Caco-2 (cell line): Measurements from ENCODE around the gene GAS7. TPM values are rescaled to one million over a fixed set of nuclear protein-coding genes. Genes with fewer than 3 reads are reported as not detected.

Source experiments
- BruUV-seq: library from RNA; stranded (reverse); fragments of 400-500 nt; replicated peaks from 2 replicates; lab custom pipeline; 2021; lab: Mats Ljungman, UMichigan
- CTCF ChIA-PET: fragments of 300-600 bp; sonication (Branson Sonifier 250); formaldehyde crosslinking; loops from one replicate; lab custom pipeline; 2022; ENCODE audit warnings: antibody characterized with exemption; lab: Charles Lee
- POLR2A ChIA-PET: fragments of 300-600 bp; sonication (Branson Sonifier 250); formaldehyde crosslinking; loops from one replicate; lab custom pipeline; 2022; ENCODE audit warnings: antibody characterized with exemption; lab: Charles Lee
- DNase-seq, 2 experiments: peaks; one replicate each; pipeline versions ENCODE4 v3.0.0 to v3.0.0-alpha.2; 2020 to 2022
- H3K27me3 ChIP-seq: replicated peaks from 2 replicates; pipeline ENCODE4 v1.6.0; 2011; ENCODE audit warnings: low read length; ENCODE audit not compliant: control insufficient read depth, insufficient read depth
- H3K36me3 ChIP-seq: 2 replicates; pipeline ENCODE4 v1.5.1; 2011; ENCODE audit warnings: low read length; ENCODE audit not compliant: control insufficient read depth, insufficient read depth
- H3K4me1 ChIP-seq: fragments of 250-450 bp; sonication (Bioruptor Pico); 2 replicates; pipeline ENCODE4 v1.5.1; 2020; ENCODE audit warnings: mild to moderate bottlenecking
- H3K4me3 ChIP-seq: 2 replicates; pipeline ENCODE4 v1.5.1; 2011; ENCODE audit warnings: low read depth, mild to moderate bottlenecking, control low read depth, low read length
- H3K9me3 ChIP-seq: fragments of 250-450 bp; sonication (Bioruptor Pico); 2 replicates; pipeline ENCODE4 v1.5.1; 2020; ENCODE audit warnings: mild to moderate bottlenecking, moderate library complexity
- H3K27ac Mint-ChIP-seq: one replicate; pipeline ENCODE4 v1.8.0; 2022; ENCODE audit warnings: mixed read lengths; ENCODE audit not compliant: unreplicated experiment
- H3K27me3 Mint-ChIP-seq: one replicate; pipeline ENCODE4 v1.8.0; 2022; ENCODE audit warnings: mixed read lengths; ENCODE audit not compliant: insufficient read depth, unreplicated experiment
- H3K36me3 Mint-ChIP-seq: one replicate; pipeline ENCODE4 v1.8.0; 2022; ENCODE audit warnings: mild to moderate bottlenecking, mixed read lengths; ENCODE audit not compliant: insufficient read depth, unreplicated experiment
- H3K4me1 Mint-ChIP-seq: one replicate; pipeline ENCODE4 v1.8.0; 2022; ENCODE audit warnings: low read depth, mixed read lengths; ENCODE audit not compliant: unreplicated experiment
- H3K4me3 Mint-ChIP-seq: one replicate; pipeline ENCODE4 v1.8.0; 2022; ENCODE audit warnings: mild to moderate bottlenecking, moderate library complexity, mixed read lengths; ENCODE audit not compliant: unreplicated experiment
- H3K9me3 Mint-ChIP-seq: one replicate; pipeline ENCODE4 v1.8.0; 2022; ENCODE audit warnings: mixed read lengths; ENCODE audit not compliant: unreplicated experiment
- intact Hi-C: fragments of 100-400 bp; cut with micrococcal nuclease; formaldehyde crosslinking; loops from one replicate; pipeline ENCODE4 v1.10.0; 2022; ENCODE audit not compliant: unreplicated experiment
- total RNA-seq: library from RNA; stranded (reverse); gene quantifications from 2 replicates; pipeline ENCODE4 v1.2.3, GENCODE V29; 2022
- TF ChIP-seq, protein P1 (sequence below), 2 experiments: fragments of 200-600 bp in 1 of 2; IDR thresholded peaks; 1 replicate in 1 of 2; 2 replicates in 1 of 2; pipeline versions ENCODE4 v1.5.1 to v1.8.0; 2011 to 2022; ENCODE audit warnings: antibody characterized with exemption in 1 of 2, control low read depth in 1 of 2, inconsistent platforms in 1 of 2, low read depth in 1 of 2, low read length in 1 of 2, mild to moderate bottlenecking in 1 of 2, moderate library complexity in 1 of 2; ENCODE audit not compliant: insufficient read depth in 1 of 2, severe bottlenecking in 1 of 2, unreplicated experiment in 1 of 2

GAS7 gene
- total RNA-seq, 1 experiment from 2014 or later, result 0.34 TPM

DNA sequence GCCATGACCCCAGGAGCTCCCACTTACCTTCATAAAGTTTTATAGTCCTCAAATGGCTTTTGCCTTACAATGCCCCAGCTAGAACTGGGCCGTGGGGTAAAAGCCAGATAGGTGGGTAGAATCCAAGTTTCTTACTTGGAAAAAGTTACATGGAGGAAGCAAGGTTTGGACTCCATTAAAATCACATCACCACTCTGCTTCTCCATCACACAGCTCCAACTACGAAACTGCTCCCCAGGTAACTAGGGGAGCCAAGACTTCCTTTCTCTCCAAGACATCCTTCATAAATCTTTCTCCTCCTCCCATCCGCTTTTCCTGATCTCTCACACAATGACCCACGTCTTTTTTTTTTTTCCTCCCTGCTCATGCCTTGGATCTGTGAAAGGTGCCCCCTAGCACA lies 162.5 kb downstream of the GAS7 start:
- Mint-ChIP-seq H3K4me3 (no peak overlapping the region), H3K9me3 (no peaks in the 10 kb centered on the region), H3K4me1 (no peaks in the 10 kb centered on the region), H3K27me3 (no peaks in the 10 kb centered on the region), H3K27ac (no peak overlapping the region), H3K36me3 (no peaks in the 10 kb centered on the region)
- TF ChIP-seq, protein P1, sequence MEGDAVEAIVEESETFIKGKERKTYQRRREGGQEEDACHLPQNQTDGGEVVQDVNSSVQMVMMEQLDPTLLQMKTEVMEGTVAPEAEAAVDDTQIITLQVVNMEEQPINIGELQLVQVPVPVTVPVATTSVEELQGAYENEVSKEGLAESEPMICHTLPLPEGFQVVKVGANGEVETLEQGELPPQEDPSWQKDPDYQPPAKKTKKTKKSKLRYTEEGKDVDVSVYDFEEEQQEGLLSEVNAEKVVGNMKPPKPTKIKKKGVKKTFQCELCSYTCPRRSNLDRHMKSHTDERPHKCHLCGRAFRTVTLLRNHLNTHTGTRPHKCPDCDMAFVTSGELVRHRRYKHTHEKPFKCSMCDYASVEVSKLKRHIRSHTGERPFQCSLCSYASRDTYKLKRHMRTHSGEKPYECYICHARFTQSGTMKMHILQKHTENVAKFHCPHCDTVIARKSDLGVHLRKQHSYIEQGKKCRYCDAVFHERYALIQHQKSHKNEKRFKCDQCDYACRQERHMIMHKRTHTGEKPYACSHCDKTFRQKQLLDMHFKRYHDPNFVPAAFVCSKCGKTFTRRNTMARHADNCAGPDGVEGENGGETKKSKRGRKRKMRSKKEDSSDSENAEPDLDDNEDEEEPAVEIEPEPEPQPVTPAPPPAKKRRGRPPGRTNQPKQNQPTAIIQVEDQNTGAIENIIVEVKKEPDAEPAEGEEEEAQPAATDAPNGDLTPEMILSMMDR (IDR thresholded peaks at IDR 0.05; ENCODE audit: insufficient read depth in 1 of 2, low read depth in 1 of 2, low read length in 1 of 2, severe bottlenecking in 1 of 2, unreplicated experiment in 1 of 2), result no peak
- Histone ChIP-seq H3K4me3 (no peak overlapping the region), H3K9me3 (no peaks in the 10 kb centered on the region), H3K36me3 (no peaks in the 10 kb centered on the region), H3K27me3 (no peaks in the 10 kb centered on the region), H3K4me1 (no peaks in the 10 kb centered on the region)
- BruUV-seq, result no TSS peak
- intact Hi-C loops, result no loop called here
- ChIA-PET POLR2A (no interaction called here), CTCF (no interaction called here)
- no peak for DNase-seq

DNA sequence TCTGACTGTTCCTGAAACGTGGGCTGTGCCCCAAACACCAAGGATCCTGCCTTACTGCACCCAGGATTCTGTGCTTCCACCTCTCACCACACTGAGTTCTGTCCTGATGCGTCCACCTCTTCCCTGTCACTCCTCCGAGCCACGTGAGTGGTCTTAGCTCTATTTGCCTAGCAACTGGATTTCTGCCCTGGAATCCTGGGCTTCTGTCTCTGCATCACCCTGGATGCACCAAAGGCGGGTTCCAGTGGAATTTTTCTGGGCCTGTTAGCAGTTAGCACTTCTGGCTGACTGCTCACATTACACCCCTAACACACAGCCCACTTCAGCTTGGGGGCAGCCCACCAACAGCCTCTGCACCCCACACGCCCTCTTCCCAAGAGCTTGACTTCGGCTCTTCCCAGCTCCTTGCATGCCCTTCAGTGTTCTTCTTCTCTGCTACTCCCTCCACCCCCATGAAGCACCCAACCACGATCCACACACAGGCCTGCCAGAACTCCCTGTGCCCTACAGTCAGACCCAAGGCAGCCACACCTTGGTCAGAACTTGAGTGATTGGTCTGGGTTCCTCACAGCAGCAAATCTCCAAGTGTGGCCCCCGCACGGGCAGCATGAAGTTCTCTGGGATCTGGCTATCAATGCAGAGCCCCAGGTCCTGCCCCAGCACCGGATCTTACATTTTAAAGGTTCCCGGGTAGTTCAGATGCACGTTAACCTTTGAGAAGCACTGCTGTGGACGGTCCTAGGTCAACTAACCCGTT lies 163.5 kb downstream of the GAS7 start:
- TF ChIP-seq, protein P1 (IDR thresholded peaks at IDR 0.05; ENCODE audit: insufficient read depth in 1 of 2, low read depth in 1 of 2, low read length in 1 of 2, severe bottlenecking in 1 of 2, unreplicated experiment in 1 of 2), result no peak
- Mint-ChIP-seq H3K27ac (no peak overlapping the region), H3K9me3 (no peaks in the 10 kb centered on the region), H3K27me3 (no peaks in the 10 kb centered on the region), H3K4me3 (no peak overlapping the region), H3K36me3 (no peaks in the 10 kb centered on the region), H3K4me1 (no peaks in the 10 kb centered on the region)
- no peaks in the 10 kb centered on the region for H3K36me3 ChIP-seq
- no TSS peak for BruUV-seq
- no peaks in the 10 kb centered on the region for H3K4me1 ChIP-seq
- ChIA-PET CTCF (no interaction called here), POLR2A (no interaction called here)
- intact Hi-C loops, result no loop called here
- DNase-seq, result no peak
- no peak overlapping the region for H3K4me3 ChIP-seq
- no peaks in the 10 kb centered on the region for H3K9me3 ChIP-seq
- H3K27me3 ChIP-seq, result no peaks in the 10 kb centered on the region

DNA sequence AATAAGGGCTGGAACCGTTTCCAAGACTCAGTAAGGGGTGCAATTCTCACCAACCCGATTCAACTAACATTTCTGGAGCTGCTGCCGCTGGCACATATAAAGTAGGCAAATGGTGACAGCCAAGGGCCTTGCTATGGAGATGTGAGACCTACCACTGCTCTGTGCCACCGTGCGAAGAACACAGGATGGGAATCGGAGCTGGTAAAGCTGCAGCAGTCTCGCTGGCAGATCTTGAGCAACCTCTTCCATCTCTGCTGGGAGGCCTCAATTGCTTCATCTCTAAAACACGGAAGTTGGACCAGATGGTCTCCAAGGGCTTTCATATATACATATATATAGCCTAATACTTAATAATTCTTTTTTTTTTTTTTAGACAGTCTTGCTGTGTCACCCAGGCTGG lies 164.4 kb downstream of the GAS7 start:
- no peaks in the 10 kb centered on the region for H3K27me3 ChIP-seq
- no peak for DNase-seq
- H3K4me1 Mint-ChIP-seq, result no peaks in the 10 kb centered on the region
- H3K36me3 ChIP-seq, result no peaks in the 10 kb centered on the region
- H3K4me3 Mint-ChIP-seq, result no peak overlapping the region
- POLR2A ChIA-PET, result no interaction called here
- H3K9me3 ChIP-seq, result no peaks in the 10 kb centered on the region
- no TSS peak for BruUV-seq
- H3K4me3 ChIP-seq, result no peak overlapping the region
- H3K9me3 Mint-ChIP-seq, result no peaks in the 10 kb centered on the region
- intact Hi-C loops, result no loop called here
- TF ChIP-seq, protein P1 (IDR thresholded peaks at IDR 0.05; ENCODE audit: insufficient read depth in 1 of 2, low read depth in 1 of 2, low read length in 1 of 2, severe bottlenecking in 1 of 2, unreplicated experiment in 1 of 2), result no peak
- H3K27ac Mint-ChIP-seq, result no peak overlapping the region
- no peaks in the 10 kb centered on the region for H3K36me3 Mint-ChIP-seq
- no peaks in the 10 kb centered on the region for H3K27me3 Mint-ChIP-seq
- no peaks in the 10 kb centered on the region for H3K4me1 ChIP-seq
- CTCF ChIA-PET, result no interaction called here
